GM19455 (cell line): Measurements from ENCODE around the gene TNRC18.

ENCODE experiments used
- ATAC-seq: cut with Tn5 transposase; IDR thresholded peaks from one replicate; pipeline ENCODE4 v1.9.1; 2021; ENCODE audit not compliant: unreplicated experiment

The TNRC18 gene

DNA sequence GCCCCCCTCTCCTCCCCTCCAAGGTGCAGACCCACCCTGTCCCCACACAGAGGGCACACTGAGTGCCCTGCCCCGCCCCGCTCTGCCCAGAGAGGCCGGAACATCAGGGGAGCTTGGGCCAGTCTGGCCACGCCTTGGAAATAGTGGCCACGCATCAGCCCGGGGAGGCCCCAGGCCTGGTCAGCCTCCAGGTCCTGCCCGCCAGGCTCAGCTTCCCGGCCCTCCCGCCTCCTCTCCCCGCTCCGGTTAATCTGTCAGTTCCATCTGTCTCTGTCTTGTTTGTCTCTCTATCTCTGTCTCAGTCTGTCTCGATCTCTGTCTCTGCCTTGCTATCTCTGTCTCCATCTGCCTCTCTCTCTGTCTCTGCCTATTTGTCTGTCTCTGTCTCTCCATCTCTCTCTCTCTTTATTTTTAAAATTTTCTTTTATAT is 28.9 kb upstream of the TNRC18 start:
- no peak for ATAC-seq

DNA sequence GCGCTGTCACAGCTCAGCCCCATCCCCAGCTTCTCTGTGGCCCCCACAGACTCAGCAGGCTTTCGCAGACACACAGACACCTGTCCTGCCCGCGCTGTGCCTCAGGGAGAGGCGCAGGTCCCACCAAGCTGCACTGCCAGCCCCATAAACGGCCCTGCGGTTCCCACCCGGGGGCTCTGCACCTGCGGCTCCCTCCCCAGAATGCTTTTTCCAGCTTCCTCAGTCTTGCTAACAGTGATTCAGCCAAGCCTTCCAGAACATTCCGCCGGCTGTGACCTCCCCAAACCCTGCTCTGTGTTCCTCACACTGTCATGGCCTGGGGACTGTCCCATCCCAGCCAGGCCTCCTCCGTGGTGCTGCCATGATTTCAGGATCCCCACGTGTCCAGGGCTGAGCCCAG is 27.8 kb upstream of the TNRC18 start:
- no peak for ATAC-seq

DNA sequence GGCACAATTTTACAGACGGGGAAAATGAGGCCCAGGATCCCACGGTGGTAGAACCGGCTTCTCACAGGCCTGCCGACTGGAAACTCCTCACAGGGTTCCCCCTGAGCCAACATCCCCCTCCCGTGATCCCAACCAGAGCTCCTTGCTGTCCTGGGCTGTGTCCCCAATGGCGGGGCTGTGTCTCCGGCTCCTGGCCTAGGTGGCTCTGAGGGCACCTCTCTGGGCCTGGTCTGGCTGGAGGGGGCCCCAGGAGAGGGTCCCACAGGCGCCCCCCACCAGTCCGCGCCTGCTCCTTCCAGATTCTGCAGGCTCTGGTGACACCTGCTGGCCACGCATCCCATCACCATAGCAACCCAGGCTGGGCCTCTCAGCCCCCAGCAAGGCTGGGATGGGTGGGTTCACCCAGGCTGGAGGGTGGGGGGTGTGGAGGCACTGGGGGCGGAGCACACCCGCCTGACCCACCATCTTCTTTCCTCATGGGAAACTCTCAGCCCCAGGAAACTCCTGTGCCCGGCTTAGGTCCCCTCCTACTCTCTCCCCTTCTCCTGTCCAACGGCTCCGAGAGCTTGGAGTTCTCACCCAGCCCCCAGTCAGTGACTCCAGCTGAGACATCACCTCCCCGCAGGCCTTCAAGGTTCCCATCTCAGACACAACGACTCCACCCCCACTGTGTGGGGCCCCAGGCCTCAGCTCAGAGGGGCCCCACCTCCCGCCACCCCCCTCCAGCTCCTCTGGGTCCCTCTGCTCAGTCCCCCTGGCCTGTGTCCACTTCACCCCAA is 27.1 kb upstream of the TNRC18 start:
- no peak for ATAC-seq

DNA sequence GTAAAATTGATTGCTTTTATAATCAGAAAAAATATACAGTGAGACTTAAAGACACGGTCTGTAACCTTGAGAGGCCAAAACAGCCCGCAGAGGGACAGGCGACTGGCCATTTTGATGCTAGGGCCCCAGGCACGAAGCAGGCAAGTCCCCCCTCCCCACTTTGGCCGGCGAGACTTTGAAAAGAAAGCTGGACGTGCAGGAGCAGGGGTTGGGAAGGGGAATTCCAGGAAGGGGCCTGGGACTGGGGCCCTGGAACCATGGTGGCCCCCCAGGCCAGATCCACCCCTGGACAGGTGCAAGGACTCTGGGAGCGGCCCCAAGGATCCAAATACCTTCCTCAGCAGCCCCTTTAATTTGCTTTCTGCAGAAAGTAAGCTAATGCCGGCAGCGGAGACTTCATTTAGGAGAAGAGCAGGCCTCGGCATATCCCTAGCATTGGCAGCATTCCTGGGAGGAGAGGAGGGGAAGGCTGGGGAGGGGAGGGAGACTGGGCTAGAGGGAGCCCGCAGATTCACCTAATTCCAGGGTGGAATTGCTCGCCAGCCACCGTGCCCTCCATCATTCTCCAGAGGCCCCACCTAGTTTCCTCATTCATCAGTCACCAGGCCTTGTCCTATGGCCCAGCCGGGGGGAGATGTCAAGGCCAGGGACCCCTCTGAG is 24.9 kb upstream of the TNRC18 start:
- no peak for ATAC-seq

DNA sequence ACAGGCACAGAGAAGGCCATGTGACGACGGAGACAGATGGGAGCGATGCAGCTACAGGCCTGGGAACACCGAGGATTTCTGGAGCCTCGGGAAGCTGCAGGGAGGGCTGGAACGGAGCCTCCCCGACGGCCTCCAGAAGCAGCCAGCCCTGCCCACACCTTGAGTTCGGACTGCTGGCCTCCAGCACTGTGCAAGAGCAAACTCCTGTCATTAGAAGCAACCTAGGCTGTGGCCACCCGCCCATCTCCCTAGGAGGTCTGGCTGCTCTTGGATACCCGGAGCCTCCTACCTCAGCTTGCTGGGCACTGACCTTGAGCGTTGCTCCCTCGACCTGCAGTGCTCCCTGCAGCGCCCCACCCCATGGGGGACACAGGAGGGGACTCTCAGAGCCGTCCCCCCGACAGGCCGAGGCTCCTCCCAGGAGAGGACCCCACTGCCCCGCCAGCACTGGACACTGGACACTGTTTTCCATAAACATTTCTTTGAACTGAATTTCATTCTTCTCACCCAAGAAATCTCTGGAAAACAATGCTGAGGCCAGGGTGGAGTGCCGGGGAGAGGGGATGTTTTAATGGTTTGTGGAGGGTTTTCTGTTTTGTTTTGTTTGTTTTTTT is 22.5 kb upstream of the TNRC18 start:
- no peak for ATAC-seq

DNA sequence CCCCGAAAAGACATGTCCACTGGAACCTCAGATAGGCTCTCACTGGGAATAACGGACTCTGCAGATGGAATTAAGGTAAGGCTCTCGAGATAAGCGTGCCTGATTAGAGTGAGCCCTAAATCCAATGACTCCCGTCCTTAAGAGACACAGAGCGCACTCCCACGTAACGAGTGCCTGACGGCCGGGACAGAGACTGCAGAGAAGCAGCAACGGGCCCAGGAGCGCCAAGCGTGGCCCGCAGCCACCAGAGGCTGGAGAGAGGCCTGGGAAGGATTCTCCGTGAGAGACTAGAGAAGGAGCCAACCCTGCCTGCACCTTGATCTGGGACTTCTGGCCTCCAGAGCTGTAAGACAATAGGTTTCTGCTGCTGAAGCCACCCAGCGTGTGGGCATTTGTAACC is 20.0 kb upstream of the TNRC18 start:
- ATAC-seq: no peak

DNA sequence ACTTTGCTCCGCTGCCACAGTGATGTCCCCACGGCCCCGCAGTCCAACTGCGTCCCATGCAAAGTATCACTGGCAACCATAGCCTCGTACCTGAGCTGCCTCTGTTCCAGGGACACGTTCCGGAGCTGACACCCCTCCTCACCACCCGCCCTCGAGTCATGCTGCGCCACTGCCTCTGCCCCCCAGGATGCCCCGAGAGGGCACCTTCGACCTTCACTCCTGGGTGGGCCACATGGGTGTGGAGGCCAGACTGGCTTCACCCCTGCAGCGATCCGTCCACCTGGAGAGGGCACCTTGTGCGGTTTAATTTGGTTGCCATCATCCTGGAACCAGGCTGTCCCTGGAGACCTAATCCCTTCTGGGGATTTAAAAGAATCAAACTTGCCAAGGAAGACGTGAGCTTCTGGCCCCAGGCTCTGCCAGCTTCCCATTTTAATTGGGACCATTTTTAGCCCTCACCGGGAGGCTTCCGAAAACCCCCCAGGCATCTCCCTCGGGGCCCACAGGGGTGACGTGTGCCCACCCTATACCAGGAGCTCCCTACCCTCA is 19.2 kb upstream of the TNRC18 start:
- no peak for ATAC-seq

DNA sequence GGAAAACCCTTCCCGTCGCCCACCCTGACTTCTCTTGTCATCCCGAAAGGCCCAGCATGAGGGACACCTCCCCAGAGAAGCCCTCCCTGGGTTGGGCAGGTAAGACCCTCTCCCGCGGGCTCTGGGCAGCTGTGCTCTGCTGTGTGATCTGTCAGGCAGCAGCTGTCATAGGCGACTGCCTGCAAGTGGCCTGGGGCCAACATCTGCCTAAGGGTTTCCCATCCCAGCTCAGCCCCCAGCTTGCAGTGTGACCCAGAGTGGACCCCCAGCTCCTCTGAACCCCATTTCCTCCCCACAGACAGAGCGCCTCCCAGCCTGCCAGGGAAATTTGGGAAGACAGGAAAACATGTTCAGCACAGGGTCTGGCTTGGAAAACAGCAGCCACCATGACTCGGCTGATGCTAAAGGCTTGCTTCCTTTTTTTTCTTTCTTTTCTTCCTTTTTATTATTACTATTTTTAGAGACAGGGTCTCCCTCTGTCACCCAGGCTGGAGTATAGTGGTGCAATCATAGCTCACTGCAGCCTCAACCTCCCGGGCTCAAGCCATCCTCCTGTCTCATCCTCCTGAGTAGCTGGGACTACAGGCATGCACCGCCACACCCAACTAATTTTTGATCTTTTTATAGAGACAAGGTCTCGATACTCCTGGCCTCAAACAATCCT is 18.3 kb upstream of the TNRC18 start:
- ATAC-seq: no peak

DNA sequence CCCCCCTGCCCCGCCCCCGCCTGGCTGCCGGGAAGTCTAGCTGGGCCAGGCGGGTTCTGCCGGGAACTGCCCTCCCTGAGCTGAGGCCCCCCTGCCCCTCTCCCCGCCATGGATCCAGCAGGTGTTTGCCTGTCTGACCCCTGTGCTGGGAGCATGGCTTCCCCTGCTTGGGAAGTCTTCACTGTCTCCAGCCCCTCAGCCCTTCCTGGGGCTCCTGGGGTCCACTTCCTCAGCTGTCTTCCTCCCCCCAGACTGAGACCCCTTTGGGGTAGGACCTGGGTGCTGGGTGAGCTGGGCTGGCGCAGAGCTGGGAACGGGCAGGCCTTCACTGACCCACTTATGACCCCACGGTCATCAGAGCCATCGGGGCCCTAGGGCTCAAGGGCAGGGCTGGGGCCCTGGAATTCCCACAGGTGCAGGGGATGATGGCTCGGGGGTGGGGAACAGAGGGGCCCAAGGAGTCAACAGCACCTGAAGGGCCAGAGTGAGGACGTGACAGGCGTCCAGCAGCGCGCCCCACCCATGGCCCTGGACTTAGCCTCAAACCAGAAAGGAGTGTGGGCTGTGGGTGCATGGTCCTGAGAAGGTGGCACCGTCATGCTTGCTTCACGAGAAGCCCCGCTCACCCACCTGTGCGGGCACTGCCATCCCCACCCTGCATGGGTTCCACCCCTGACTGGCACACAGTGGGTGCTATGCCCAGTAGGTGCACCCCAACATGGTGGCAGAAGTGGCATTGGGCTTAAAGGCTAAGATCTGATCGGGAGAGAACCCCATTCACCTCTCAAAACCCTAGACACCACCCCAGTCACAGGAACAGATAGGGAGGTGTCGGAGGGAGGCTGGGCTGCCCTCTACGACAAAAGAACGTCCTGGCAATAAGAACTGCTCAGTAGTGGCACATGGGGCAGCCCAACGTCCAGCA is 16.2 kb upstream of the TNRC18 start:
- no peak for ATAC-seq

DNA sequence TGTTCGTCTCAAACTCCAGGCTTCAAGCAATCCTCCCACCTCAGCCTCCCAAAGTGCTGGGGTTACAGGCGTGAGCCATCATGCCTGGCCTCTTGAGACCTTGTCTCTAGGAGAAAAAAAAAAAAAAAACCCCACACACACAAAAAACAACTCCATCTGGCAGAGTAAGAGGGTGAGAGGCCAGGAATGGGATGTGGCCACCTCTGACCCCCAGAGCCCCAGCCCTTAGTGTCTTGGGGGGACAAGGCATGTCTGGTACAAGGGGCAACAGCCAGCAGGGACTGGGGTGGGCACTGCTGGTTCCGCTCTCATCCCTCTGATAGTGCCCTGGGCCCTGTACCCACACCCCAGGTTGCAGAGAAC is 15.6 kb upstream of the TNRC18 start:
- ATAC-seq: no peak

DNA sequence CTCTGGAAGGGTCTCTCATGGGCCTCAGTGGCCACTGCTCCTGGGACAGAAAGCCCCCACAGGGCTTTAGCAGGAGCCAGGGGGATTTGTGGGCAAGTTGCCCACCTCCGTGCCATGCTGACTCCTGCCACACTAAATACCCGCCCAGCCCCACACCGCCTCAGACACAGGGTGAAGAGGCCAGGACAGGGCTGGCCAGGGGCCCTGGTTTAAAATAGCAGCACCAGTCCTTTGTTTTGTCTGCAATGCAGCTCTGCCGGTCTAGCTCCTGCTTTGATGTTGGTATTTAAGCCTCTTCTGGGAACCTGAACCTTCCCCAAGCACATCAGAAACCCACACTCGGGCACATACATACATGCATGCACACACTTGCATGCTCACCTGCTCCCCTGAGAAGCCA is 14.4 kb upstream of the TNRC18 start:
- no peak for ATAC-seq

DNA sequence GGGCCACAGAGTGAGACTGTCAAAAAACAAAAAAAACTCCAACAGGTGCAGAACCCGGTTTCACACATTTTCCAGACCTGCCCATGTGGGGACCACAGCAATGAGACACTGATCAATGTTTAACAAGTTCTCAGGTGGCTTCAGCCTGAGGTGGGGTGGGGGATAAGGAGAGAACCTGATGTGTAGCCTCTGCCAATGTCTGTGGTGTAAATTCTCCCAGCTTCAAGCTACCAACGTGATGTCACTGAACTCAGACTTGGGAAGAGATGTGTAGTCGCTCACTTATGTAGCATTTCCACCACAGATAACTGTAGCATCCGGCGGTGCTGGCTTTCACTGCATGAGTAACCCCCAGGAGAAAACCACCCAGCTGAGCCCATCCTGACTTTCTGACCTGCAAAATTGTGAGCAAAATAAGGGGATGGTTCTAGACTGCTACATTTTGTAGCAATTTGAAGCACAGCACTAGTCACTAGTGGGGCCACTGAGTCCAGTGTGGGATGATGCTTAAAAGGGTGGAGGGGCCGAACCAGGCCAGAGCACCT is 13.8 kb upstream of the TNRC18 start:
- ATAC-seq: no peak

DNA sequence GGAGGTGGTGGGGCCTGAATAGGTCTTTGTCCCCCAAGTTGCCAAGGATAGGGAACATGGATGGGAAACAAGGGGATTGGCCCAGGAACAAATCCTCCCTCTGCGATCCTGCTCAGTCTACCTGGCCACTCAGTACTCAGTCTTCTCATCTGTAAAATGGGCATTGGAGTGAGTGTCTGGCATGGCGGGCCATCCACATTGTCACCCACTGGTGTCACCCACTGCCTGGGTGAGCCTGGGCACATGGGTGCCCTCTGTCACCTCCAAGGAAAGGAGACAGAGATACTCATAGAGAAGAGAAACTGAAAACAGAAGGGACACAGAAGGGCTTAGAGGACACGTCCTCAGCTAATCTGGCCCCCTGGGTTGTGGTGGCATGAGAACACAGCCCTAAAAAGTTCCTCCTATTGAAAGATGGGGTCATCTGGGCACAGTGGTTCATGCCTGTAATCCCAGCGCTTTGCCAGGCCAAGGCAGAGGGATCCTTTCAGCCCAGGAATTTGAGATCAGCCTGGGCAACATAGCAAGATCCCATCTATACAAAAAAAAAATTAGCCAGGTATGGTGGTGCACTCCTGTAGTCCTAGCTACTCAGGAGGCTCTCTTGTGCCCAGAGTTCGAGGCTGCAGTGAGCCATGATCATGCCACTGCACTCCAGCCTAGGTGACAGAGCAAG is 12.5 kb upstream of the TNRC18 start:
- ATAC-seq: no peak

DNA sequence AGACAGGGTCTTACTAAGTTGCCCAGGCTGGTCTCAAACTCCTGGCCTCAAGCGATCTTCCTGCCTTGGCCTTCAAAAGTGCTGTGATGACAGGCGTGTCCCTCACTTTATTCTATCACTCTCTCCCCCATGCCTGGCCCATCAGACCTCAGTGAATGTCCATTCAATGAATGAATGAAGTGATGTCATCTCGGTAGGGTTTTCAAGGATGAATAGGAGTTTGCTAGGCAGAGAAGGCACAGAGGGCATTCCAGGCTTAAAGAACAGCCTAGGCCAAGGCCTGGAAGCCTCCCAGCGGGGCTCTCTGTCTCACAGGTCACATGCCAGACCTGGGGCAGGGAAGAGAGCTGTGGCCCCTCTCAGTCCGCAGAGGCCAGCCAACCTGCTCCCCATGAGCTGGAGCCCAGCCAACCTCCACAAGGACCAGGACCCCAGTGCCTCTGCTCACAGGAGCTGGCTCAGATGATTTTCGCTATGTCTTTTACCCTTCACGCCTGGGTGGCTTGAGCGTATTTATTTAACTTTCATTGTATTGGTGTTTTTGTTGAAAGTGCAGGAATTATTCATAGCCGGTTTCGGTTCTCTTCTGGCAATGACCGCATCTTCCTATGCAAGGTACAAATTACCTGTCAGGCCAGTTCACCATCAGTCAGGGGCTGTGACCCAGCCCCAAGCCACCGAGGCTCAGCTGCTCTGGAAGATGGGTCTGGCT is 11.8 kb upstream of the TNRC18 start:
- no peak for ATAC-seq

DNA sequence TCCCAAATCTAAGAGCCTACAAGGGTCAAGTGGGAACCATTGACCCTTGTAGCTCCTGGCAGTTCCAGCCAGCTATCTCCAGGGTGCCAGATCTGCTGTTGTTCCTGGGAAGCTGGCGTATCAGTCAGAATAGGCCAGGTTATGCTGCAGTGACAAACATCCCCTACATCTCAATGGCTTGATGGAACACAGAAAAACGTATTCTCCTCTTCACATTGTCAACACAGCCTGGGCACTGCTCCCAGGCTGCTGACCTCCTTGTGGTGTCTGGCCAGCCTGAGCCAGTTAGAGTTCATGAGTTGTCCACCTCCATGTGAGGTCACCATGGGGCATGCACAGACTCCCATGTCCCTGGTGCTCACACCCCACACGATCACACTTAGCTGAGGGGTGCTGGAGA is 9.5 kb upstream of the TNRC18 start:
- ATAC-seq: no peak

DNA sequence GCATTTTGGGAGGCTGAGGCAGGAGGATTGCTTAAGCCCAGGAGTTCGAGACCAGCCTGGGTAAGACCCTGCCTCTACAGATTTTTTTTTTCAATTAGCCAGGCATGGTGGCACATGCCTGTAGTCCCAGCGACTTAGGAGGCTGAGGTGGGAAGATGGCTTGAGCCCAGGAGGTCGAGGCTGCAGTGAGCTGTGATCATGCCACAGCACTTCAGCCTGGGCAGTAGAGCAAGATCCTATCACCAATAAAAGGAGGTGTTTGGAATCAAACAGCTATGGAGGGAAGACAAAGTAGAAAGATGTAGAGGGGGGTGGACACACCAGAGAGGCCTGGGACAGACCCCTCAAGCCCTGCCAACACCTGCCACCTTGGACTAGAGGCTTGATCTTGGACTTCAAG is 9.1 kb upstream of the TNRC18 start:
- no peak for ATAC-seq

DNA sequence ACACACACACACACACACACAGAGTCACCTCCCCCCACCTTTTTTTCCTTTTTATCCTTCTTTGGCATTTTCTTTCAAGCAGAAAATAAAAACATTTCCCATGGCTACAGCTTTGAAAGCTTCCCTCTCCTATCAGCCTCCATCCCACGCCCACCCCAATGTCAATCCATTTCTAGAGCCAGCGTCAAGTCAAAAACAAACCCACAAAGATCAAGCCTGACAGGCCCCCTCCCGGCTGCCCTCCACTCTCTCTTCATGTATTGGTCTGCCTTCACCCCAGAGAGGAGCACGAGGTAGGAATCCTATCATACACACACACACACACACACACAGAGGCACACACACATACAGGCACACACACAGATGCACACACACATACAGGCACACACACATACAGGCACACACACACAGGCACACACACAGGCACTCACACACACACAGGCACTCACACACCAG is 8.0 kb upstream of the TNRC18 start:
- no peak for ATAC-seq

DNA sequence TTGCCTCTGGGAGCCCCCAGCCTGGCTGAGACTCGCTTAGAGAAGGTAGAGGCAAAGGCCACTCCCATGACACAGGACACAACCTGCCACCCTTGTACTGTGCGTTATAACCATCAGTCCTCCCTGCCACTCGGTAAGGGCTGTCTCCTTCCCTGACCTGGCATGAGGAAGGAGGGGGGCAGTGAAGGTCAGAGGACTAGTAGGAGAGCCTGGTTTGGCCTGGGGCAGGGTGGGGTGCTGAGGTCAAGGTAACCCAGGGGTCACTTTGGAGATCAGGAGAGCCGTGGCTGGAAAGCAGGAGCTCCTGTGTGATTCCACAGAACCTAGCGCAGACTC is 6.9 kb upstream of the TNRC18 start:
- no peak for ATAC-seq
